Breast epithelium (tissue), 3 donors: ENCODE data around the gene FAM184B.

Experiments
- CTCF ChIP-seq, 3 donors: fragments of 450-650 bp; IDR thresholded peaks; one replicate each; pipeline ENCODE4 v1.5.1; 2016 to 2017; ENCODE audit warnings: antibody characterized with exemption in 3 of 3, mild to moderate bottlenecking in 3 of 3, moderate library complexity in 3 of 3
- POLR2A ChIP-seq: fragments of 450-650 bp; IDR thresholded peaks from one replicate; pipeline ENCODE4 v1.6.1; 2016; ENCODE audit warnings: antibody characterized with exemption, mild to moderate bottlenecking, moderate library complexity
- POLR2AphosphoS5 ChIP-seq, 3 donors: sonication (generic); formaldehyde crosslinking; IDR thresholded peaks; one replicate each; pipeline ENCODE4 v1.6.1; 2017; ENCODE audit warnings: antibody characterized with exemption in 3 of 3

- TF ChIP-seq CTCF (IDR thresholded peaks at IDR 0.05) = no peak
- TF ChIP-seq POLR2A = no peak
- no peak for TF ChIP-seq POLR2AphosphoS5 (IDR thresholded peaks at IDR 0.05)
These were observed 197.5 kb downstream of the FAM184B start for GRCh38 chr4:17583941-17584340.
